Muscle layer of duodenum (tissue), 2 donors: Measurements from ENCODE around the gene APP.

Source experiments
- H3K27ac ChIP-seq: one replicate; pipeline ENCODE4 v1.7.0; 2013; ENCODE audit warnings: mild to moderate bottlenecking, low read length
- H3K27me3 ChIP-seq: one replicate; pipeline ENCODE4 v1.7.0; 2013; ENCODE audit warnings: low read depth, mild to moderate bottlenecking, control low read depth, low read length
- H3K36me3 ChIP-seq, 2 donors: one replicate each; pipeline ENCODE4 v1.7.0; 2013; ENCODE audit warnings: low read length in 2 of 2, control low read depth in 1 of 2, mild to moderate bottlenecking in 1 of 2; ENCODE audit not compliant: insufficient read depth in 2 of 2, control insufficient read depth in 1 of 2
- H3K4me1 ChIP-seq, 2 donors: one replicate each; pipeline ENCODE4 v1.7.0; 2013; ENCODE audit warnings: low read length in 2 of 2, mild to moderate bottlenecking in 2 of 2, control low read depth in 1 of 2, moderate library complexity in 1 of 2; ENCODE audit not compliant: insufficient read depth in 2 of 2, control insufficient read depth in 1 of 2
- H3K4me3 ChIP-seq, 2 donors: one replicate each; pipeline ENCODE4 v1.7.0; 2013; ENCODE audit warnings: low read length in 2 of 2, low read depth in 1 of 2, mild to moderate bottlenecking in 1 of 2
- H3K9me3 ChIP-seq, 2 donors: one replicate each; pipeline ENCODE4 v1.7.0; 2013; ENCODE audit warnings: low read length in 2 of 2, control low read depth in 1 of 2, mild to moderate bottlenecking in 1 of 2; ENCODE audit not compliant: control insufficient read depth in 1 of 2
- donor health status: healthy.

The APP gene

DNA sequence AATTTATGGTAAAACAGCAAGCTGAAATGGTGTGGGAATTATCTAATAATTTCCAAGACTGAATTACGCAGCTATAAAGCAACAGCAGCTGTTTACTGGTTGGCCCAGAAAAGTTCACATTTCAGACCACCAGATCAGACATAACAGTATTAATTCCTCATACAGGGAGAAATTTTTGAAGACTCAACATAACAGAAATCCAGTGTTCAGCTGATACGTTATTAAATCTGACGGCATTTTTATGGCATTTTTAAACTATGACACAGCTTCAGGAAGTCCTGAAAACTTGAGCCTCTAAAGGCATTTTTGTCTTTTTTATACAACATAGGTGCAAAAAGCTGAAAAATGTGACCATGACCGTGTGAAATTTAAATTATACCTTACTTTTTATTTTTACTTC is 91.2 kb downstream of the APP start:
- Histone ChIP-seq H3K27ac (no peak overlapping the region), H3K4me1 (no peaks in the 10 kb centered on the region), H3K4me3 (no peak overlapping the region), H3K27me3 (no peaks in the 10 kb centered on the region), H3K9me3 (no peaks in the 10 kb centered on the region), H3K36me3 (no peaks in the 10 kb centered on the region)

DNA sequence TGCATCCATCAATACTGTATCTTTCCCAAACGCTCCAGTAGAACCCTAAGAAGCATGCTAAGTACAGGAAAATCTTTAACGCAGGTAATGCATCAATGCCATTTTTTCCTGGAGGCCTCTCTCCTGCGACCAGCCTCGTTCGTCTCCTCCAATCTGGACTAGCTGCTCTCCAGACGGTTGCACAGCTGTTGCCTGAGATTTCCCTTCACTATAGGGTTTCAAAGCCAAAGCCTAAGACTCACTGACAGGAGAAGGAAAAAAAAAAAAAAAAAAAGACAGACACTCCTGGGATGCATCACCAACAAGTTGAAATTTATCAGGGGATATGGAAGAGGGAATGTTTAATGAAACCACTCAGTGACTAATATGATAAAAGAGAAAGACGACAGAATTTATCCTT is 93.0 kb downstream of the APP start:
- H3K4me3 ChIP-seq: peak overlapping the region in 1 of 2 donors; percentile 2
- H3K27me3 ChIP-seq: no peaks in the 10 kb centered on the region
- H3K9me3 ChIP-seq: no peaks in the 10 kb centered on the region
- no peak overlapping the region for H3K27ac ChIP-seq
- no peaks in the 10 kb centered on the region for H3K36me3 ChIP-seq
- peaks cover 0 to 6% of the 10 kb centered on the region in 2 donors for H3K4me1 ChIP-seq

DNA sequence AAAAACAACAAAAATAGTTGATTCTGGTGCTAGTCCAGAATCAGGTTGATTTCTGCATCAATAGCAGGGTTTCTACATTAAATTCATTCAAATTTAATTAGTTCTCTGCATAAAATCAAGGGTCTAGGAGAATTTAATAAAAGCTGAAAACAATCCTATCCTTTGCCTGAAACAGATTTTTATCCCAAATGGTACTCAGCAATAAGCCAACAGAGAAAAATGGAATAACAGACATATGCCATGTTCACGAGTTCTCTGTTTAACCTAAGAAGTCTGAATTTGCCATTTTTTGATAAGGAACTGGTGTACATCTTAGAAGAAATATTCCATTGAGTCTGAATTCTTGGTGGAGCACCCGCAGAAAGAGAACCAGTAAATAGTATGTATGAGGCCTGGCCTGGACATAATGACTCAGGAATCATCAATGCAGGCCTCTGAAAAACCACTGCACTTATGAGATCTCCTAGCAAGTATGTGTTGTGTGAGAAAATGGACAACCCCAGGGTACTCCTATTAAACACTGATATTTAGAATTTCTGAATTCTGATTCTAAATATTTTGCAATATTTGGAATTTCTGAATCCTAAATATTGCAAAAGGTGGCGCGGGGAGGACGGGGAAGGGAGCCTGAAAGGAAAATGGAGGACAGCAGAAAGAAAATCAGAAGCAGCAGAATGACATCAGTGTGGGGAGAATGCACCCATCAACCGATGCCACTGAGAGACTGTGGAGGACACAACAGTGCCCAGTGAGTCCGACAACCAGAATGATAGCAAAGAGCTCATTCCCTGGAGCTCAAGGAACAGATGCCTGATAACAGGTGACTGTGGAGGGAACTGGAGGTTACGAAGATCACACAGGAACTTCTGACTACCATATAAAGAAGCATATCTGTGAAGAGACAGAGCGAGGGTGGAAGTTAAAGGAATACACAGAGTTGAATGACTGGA is 97.6 kb downstream of the APP start:
- Histone ChIP-seq H3K4me1 (peaks cover 19 to 36% of the 10 kb centered on the region in 2 donors), H3K9me3 (no peaks in the 10 kb centered on the region), H3K36me3 (no peaks in the 10 kb centered on the region), H3K27me3 (no peaks in the 10 kb centered on the region), H3K27ac (no peak overlapping the region), H3K4me3 (no peak overlapping the region)

DNA sequence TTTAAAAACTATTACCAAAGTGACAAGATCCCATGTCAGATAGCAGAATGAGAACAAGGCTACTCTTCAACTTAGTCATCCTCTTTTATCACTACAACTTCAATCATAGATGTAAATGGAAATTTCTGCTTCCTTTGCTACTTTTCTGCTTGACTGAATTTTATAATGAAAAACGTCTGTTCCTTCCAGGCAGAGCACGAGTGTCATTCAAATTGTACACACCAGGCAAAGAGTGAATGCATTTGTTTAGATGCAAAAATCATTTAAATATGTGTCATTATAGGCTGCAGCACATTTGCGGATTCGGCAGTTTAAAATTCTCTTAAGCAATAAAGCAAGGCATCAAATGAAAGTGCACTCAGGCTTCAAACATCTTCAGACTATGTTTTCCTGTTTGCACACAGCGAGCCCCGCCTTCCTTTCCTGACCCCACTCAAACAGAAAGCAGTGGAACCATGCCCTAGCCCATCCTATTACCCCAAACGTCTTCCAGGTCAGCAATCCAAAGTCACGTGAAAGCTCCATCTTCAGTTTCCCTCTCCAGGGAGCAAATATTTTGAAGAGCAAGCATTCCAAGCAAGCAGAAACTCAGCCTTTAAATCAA is 99.6 kb downstream of the APP start:
- H3K27ac ChIP-seq: peak overlapping the region; percentile 7
- no peaks in the 10 kb centered on the region for H3K36me3 ChIP-seq
- peaks cover 19 to 38% of the 10 kb centered on the region in 2 donors for H3K4me1 ChIP-seq
- no peaks in the 10 kb centered on the region for H3K9me3 ChIP-seq
- no peaks in the 10 kb centered on the region for H3K27me3 ChIP-seq
- peak overlapping the region; percentile 22 to 36 for H3K4me3 ChIP-seq

DNA sequence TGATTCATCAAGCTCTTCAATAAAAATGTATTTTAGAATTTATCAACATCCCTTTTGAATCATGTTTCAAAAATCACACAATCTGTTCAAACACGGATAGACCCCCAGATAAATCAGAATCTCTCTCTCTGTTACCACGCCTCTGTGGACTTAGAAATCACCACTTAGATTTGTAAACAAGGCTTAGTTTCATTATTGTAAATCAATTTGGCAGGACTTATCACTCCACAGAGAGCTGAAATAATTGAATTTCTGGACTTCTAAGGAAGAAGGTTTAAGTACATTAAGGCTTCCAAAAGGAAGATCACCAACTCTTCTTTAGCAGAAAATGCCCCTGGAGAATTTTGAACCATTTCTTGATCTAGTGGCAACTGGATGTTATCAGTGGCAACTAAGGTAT is 100.4 kb downstream of the APP start:
- no peaks in the 10 kb centered on the region for H3K36me3 ChIP-seq
- H3K4me1 ChIP-seq: peaks cover 19 to 42% of the 10 kb centered on the region in 2 donors
- no peaks in the 10 kb centered on the region for H3K27me3 ChIP-seq
- H3K27ac ChIP-seq: no peak overlapping the region
- no peak overlapping the region for H3K4me3 ChIP-seq
- H3K9me3 ChIP-seq: no peaks in the 10 kb centered on the region

DNA sequence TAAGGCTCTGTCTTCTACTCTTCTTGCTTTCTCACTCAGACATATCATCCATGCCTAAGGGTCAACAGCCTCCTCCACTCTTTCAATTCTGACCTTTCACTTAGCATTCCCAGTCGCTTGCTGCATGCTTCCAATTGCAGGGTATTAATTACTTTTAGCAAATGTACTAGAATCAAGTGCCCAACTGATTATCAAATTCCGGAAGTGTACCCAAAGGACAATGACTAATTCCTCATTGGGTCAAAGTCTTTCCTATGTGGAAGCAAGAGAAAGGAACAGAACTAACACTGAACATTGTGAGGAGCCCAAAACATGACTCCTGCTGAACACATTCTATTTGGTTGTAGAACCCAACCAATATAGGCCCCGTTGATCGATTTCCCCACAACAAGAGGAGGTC is 101.8 kb downstream of the APP start:
- Histone ChIP-seq H3K4me3 (no peak overlapping the region), H3K9me3 (no peaks in the 10 kb centered on the region), H3K4me1 (peaks cover 19 to 42% of the 10 kb centered on the region in 2 donors), H3K27me3 (no peaks in the 10 kb centered on the region), H3K27ac (no peak overlapping the region), H3K36me3 (no peaks in the 10 kb centered on the region)

DNA sequence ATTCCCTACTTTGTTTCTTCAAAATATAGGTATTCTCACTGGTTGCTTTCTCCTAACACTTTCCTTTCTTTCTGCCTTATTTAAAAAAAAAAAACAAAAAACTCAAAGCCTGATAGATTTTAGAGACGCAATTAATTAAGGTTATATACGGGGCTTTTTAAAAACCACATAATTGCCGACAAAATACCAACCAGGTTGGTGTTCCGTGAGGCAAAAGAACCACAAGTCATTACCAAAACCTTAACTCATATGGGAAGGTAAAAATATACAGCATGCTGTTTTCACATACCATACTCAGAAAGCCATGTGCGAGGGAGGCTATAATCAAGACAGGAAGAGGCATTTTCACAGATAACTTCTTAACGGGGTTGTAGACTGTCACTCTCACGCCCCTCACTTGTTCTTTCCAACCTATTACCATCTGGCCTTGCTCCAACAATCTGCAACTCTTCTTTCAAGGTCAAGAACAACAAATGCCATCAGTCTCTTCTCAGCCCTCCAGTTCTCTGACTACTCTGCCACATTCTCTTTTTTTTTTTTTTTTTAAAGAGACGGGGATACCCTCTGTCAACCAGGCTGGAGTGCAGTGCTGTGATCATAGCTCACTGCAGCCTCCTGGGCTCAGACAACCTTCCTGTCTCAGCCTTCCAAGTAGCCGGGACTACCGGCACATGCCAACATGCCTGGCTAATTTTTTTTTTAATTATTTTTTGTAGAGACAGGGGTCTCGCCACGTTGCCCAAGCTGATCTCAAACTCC is 102.6 kb downstream of the APP start:
- Histone ChIP-seq H3K9me3 (no peaks in the 10 kb centered on the region), H3K36me3 (no peaks in the 10 kb centered on the region), H3K4me3 (no peak overlapping the region), H3K27ac (no peak overlapping the region), H3K4me1 (peaks cover 19 to 36% of the 10 kb centered on the region in 2 donors), H3K27me3 (no peaks in the 10 kb centered on the region)

DNA sequence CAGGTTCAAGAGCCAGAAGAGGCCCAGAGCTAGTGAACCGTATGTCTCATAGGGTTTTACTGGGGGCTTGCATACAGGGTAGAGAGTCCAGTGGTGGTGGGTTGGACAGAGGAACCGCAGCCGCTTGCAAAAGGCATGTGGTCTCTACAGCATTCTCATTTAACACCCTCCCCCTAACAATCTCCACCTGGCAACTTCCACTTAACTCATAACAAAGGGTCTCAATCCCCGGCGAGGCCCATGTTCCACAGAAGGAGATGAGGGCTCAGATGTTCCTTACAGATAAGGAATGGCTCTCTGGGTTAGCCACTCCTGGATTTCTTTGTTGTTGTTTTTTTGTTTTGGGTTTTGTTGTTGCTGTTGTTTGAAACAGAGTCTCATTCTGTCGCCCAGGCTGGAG is 106.1 kb downstream of the APP start:
- Histone ChIP-seq H3K27ac (no peak overlapping the region), H3K9me3 (no peaks in the 10 kb centered on the region), H3K27me3 (no peaks in the 10 kb centered on the region), H3K4me1 (peaks cover 3 to 27% of the 10 kb centered on the region in 2 donors), H3K36me3 (no peaks in the 10 kb centered on the region), H3K4me3 (no peak overlapping the region)

DNA sequence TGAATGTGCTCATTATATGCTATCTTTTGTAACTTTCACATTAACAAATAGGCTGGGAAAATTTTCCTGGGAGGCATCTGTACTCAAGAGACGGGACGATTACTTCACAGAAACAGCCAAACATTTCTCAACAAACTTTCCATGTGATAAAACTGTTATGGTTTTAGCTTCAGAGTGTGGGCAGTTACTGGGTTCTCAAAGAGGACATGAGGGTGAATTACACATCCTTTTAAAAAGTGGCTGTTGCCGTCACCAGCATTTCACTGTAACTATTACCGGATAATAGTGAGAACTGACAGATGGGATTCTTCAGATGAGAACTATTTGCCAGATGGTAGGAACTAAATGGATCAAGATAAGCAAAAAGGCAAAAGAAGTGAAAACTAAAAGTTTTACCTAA is 109.1 kb downstream of the APP start:
- H3K9me3 ChIP-seq: no peaks in the 10 kb centered on the region
- H3K27ac ChIP-seq: no peak overlapping the region
- H3K4me3 ChIP-seq: no peak overlapping the region
- peaks cover 0 to 21% of the 10 kb centered on the region in 2 donors for H3K4me1 ChIP-seq
- no peaks in the 10 kb centered on the region for H3K27me3 ChIP-seq
- no peaks in the 10 kb centered on the region for H3K36me3 ChIP-seq

DNA sequence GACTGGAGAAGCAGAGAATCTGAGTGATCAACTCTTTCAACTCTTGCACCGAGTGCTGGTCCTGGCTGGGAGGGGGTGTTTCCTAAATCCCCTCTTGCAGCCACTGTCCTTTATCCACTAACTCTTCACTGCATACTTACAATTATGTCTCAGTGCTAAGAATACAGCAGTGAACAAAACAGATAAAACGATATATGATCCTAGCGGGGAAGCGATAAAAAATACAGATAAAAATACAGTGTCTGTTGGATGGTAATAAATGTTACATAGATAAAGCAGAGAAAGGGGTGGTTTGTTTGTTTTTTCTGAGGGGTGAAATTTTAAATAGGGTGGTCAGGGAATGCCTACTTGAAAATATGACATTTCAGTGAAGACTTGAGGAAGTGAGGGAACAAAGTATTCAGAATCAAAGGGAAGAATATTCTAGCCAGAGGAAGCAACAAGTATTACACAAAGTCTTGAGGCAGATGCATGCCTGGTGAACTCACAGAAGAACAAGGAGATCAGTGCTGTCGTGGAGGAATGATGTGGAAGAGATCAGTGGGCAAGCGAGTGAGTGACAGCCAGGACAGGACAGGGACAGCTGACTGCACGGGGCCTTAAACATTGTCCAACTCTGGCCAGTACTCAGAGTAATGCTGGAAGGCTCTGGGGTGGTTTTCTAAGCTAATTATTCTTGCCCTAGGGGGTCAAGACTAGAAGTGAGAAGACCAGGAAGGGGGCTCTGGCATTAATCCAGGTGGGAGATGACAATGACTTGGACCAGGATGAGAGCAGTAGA is 110.0 kb downstream of the APP start:
- Histone ChIP-seq H3K27ac (no peak overlapping the region), H3K36me3 (no peaks in the 10 kb centered on the region), H3K4me3 (no peak overlapping the region), H3K27me3 (no peaks in the 10 kb centered on the region), H3K4me1 (peaks cover 0 to 24% of the 10 kb centered on the region in 2 donors), H3K9me3 (no peaks in the 10 kb centered on the region)
